Stimulated activated CD4-positive, alpha-beta T cell treated with anti-CD3 and anti-CD28 coated beads, TNF-alpha, amount 100 ng/mL, for 24 hours (primary cell): ENCODE measurements around the gene ALDH1A1.
"Not testable (repeated sequence)": the region's sequence is repeated elsewhere in the genome, so short reads cannot be mapped to it uniquely, and the experiment has no call there.

Experiments
- DNase-seq, 3 experiments: peaks; one replicate each; pipeline ENCODE4 v3.0.0-alpha.2; 2020; ENCODE audit warnings: low read depth in 3 of 3

ALDH1A1 gene

GRCh38 chr9:72943844-72944462 is 8.9 kb downstream of the ALDH1A1 start:
- DNase-seq, result no peak

GRCh38 chr9:72942451-72942850 is 10.4 kb downstream of the ALDH1A1 start:
- no peak for DNase-seq

DNA sequence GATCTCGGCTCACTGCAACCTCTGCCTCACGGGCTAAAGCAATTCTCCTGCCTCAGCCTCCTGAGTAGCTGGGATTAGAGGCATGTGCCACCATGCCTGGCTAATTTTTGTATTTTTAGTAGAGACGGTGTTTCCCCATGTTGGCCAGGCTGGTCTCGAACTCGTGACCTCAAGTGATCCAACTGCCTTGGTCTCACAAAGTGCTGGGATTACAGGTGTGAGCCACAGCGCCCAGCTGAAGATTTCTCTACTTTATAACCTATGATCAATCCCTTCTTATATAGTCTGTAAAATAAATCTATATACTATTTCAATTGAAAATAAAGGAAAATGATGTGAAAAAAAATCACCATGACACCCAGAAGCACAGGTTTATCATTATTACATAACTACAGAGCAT is 13.3 kb downstream of the ALDH1A1 start:
- not testable (repeated sequence) for DNase-seq

GRCh38 chr9:72937545-72937944 is 15.3 kb downstream of the ALDH1A1 start:
- no peak for DNase-seq

DNA sequence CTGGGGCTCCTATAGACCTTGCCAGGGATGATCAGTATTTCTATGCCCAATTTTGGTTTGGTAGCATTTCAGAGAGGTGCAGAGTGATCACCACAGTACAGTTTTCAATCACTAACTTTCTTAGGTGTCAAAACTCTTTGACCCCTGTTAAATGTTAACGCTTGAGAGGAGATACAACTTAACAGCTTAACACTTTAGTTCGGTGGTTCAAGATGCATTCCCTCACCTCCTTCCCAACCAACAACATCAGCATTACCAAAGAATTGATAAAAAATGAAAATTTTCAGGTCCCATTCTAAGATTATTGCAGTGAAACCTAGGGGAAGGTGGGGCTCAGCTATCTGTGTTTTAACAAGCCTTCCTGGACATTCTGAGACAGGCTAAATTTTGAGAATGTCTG is 16.2 kb downstream of the ALDH1A1 start:
- DNase-seq, result no peak

DNA sequence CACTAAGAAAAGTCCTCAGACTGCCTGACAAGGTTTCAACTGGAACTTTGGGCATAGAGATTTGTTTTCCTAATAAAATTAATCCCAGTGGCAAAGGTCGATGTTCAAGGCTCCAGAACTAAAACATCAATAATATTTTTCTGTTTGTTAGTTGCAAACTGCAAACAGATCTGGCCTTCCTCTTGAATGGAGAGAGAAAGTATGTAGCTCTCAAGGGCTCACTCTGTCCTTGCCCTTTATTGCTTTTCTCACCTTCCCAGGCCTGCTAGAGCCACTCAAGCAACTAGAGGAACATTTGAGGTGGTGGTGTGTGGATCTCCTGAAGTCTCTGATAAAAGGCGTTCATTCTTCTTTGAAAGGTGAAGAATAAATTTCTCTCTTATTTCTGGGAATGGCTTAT is 16.6 kb downstream of the ALDH1A1 start:
- no peak for DNase-seq

GRCh38 chr9:72935595-72935994 is 17.3 kb downstream of the ALDH1A1 start:
- no peak for DNase-seq

- DNase-seq, result no peak
Observed at GRCh38 chr9:72933730-72934665, 18.9 kb downstream of the ALDH1A1 start.

DNA sequence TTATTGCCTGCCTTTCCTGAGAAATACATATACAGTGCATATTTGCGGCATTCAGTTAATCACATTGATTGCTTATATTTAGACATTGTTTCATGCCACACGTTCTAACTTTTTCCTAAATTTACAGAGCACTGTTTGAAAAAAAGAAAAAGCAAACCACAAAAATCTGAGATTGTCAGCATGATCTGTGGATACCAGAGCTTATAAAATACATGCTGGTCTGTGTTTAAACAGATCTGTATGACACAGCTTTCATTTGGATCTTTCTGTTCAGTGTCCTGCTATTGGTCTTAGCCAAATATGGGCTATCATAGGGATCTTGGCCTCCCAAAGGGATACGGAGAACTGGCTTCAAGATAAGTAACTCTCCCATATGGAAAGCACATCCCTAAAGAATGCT is 20.2 kb downstream of the ALDH1A1 start:
- DNase-seq, result no peak

GRCh38 chr9:72931897-72932296 is 21.0 kb downstream of the ALDH1A1 start:
- DNase-seq, result no peak

DNA sequence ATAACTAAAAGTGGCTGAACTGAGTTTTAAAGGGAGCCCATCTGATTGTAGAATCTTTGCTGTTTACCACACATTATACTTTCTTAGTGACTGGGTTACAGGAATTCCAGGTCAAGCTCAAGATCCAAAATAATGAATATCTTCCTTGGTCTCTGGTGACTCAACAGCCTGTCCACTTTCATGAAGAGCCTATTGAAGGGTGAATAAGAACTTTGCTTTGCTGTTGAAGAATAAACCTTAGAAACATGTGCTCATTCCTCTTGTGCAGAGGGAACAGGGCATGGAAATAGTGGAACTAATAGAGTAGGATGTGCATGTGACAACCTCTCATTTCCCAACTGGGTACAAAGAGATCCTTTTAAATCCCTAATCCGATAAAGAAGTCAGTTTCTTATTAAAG is 21.4 kb downstream of the ALDH1A1 start:
- DNase-seq, result no peak

GRCh38 chr9:72930828-72931227 is 22.0 kb downstream of the ALDH1A1 start:
- no peak for DNase-seq

- no peak for DNase-seq
Observed at GRCh38 chr9:72929542-72929941, 23.3 kb downstream of the ALDH1A1 start.

DNA sequence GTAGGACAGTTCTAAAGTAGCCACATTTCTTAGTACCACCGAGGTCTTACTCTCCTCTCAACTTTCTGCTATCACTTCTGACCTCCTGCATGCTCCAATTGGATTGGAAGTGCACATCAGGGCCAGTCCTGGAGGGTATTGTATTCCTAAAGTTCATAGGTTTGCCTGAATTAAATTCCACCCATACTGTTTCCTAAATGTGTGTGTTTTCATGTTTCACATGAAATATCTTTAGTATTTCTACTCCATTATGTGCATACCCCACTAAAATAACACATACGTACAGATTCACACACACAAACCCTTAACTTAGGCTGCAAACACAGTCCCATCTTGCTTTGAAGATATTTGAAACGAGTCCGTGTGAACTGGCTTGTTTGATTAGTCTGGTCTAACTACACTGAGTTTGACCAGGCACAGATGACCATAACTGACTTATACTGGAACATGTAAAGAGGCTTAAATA is 24.8 kb downstream of the ALDH1A1 start:
- DNase-seq, result no peak

GRCh38 chr9:72926506-72926905 is 26.3 kb downstream of the ALDH1A1 start:
- no peak for DNase-seq

GRCh38 chr9:72925891-72926290 is 27.0 kb downstream of the ALDH1A1 start:
- no peak for DNase-seq

GRCh38 chr9:72925126-72925789 is 27.6 kb downstream of the ALDH1A1 start:
- no peak for DNase-seq

DNA sequence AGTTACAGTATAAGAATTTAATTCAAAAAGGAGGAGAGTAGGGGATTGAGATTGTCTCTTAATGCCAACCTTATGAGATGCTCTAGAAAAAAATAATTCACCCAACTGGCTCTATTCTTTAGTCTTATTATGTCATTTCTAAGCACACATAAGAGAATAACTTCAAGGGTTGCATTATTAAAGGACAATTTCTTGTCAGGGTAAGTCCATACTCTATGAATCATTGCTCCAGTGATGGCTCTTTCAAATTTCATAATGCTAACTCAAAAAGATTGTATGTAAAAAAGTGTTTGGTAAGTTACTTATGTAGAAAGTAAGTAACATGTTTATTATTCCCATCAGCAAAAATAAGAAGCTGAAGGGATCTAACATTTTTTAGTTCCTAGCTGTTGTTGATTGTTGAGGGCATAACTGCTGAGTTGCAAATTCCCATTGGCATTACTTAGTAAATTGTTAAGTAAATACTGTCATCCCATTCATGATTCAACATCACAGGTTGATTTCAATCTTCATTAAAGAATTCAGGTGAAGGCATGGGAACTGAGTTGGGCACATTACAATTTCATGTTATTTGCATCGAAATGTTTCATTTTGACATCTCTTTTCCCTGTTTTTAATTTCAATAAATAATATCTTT is 28.6 kb downstream of the ALDH1A1 start:
- DNase-seq, result no peak

DNA sequence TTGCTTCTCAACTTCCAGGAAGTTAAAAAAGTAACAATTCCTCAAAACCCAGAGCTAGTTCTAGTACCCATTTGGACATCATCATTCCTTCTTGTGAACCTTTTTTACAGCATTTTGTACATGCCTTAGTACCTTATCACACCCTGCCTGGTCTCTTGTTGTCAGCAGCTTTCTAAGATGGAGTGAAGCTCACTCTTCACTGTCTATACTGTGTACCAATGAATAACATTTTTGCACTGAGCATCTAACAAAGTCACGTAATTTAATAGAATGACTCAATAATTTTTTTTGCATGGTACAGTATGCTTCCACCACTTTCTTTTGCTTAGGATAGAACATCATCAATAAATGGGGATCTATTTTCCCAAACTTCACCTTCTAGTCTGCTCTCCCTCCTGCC is 29.8 kb downstream of the ALDH1A1 start:
- no peak for DNase-seq

GRCh38 chr9:72921888-72922654 is 30.8 kb downstream of the ALDH1A1 start:
- DNase-seq, result no peak

DNA sequence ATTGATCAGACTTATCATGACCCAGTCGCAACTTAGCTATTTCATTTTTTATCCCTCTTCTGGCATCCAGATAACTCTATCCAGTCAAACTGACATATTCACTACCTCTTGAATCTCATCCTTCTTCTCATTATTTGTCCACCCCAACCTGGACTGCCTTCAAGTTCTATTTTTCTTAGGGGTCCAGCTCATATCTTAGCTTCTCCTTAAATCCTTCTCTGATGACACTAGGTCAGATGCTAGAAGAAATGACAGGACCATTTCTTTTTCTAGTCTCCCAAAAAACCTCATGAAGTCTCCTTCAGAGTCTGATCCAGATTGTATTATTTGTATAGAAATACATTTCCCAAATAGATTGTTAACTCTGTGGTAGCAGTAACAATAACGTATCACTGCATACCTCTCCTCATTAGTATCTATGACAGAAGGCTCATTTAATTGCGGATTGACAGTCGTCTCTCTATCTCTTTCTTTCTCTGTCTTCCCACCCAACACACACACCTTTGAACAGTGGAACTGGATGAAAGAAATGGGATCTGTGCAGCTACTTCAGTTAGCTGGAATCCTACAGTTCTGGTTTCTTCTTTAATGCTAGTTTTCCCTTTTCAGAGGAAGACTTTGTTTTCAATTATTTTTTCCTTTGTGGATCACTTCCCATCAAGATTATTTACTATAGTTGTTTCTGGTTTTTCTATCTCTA is 33.5 kb downstream of the ALDH1A1 start:
- DNase-seq, result no peak
